ENCODE results near the gene ABCB8. TPM values are rescaled to one million over a fixed set of nuclear protein-coding genes. Genes with fewer than 3 reads are reported as not detected.

The ABCB8 gene
- total RNA-seq, 1 donor from 2014 or later: 7.9 TPM

DNA sequence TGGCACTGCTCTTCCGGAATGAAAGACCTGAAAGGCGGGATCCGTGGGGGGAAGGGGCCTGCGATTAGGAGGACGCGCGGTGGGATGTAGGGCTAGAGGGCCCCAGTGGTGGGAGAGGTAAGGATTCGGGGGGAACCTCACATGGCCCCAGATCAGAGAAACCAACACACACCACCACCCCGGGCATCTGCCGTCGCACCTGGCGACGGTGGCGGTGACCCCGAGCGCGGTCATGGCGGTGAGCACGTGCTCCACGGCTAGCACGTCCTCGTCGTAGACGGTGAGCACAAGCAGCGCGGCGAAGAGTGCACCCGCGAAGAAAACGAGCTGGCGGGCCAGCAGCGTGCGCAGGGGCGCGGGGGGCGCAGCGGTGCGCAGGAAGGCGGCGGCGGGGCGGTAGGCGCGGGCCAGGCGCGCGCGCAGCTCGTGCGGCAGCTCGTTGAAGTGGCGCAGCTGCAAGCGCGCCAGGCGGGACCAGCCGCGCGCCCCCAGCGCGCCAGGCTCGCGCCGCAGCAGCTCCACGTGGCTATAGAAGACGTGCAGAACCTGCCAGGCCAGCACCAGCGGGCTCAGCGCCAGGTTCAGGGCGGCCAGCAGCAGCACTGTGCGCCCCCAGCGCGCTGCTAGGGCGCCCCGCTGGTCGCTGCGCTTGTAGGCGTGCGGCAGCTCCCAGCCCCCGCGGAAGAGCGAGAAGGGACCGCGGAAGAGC, 9.7 kb upstream of the ABCB8 start:
- Histone ChIP-seq H3K9me3 (ENCODE audit: low read depth) (no peaks in the 10 kb centered on the region), H3K4me1 (peaks cover 29% of the 10 kb centered on the region), H3K4me3 (peak overlapping the region; percentile 34), H2AFZ (replicated peaks) (peak overlapping the region; percentile 15), H3K79me2 (ENCODE audit: low read depth) (no peaks in the 10 kb centered on the region), H3K9ac (no peak overlapping the region), H4K20me1 (ENCODE audit: low read depth) (no peaks in the 10 kb centered on the region), H3K36me3 (no peaks in the 10 kb centered on the region), H3K4me2 (peak overlapping the region; percentile 74), H3F3A (ENCODE audit: low read depth) (peaks cover 31% of the 10 kb centered on the region), H3K27ac (no peak overlapping the region), H3K27me3 (peaks cover 42% of the 10 kb centered on the region)
- H3K4me3 Mint-ChIP-seq: peak overlapping the region; percentile 79
- peak; percentile 66 for DNase-seq (ENCODE audit: low spot score)
- peak overlapping the region; percentile 91 for H3K27ac Mint-ChIP-seq
- TF ChIP-seq EZH2 (IDR thresholded peaks at IDR 0.05) (peak; percentile 58), EZH2phosphoT487 (IDR thresholded peaks at IDR 0.05) (no peak)
- H3K9me3 Mint-ChIP-seq: no peaks in the 10 kb centered on the region
- H3K36me3 Mint-ChIP-seq: peaks cover 6% of the 10 kb centered on the region
- H3K27me3 Mint-ChIP-seq (ENCODE audit: insufficient read depth, low read depth): peaks cover 16% of the 10 kb centered on the region
- H3K4me1 Mint-ChIP-seq: peaks cover 57% of the 10 kb centered on the region

DNA sequence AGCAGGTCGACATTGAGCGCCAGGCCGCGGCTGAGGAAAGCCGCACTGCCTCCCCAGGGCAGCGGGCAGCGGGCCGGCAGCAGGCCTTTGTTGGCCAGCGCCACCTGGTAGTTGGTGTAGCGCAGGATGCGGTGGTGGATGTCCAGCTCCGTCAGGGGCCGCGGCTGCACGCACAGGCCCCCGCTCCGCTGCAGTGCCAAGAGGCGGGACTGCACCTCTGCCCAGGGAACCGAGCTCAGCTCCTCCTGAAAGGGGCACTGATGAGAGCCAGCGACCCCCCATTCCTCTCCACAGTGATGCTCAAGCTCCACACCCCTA, 9.2 kb upstream of the ABCB8 start:
- Histone ChIP-seq H2AFZ (replicated peaks) (no peak overlapping the region), H3K36me3 (no peaks in the 10 kb centered on the region), H3K79me2 (ENCODE audit: low read depth) (no peaks in the 10 kb centered on the region), H3K4me1 (peaks cover 29% of the 10 kb centered on the region), H3K27ac (no peak overlapping the region), H3F3A (ENCODE audit: low read depth) (peaks cover 31% of the 10 kb centered on the region), H3K27me3 (peaks cover 41% of the 10 kb centered on the region), H3K9me3 (ENCODE audit: low read depth) (no peaks in the 10 kb centered on the region), H3K4me2 (peak overlapping the region; percentile 66), H3K9ac (no peak overlapping the region), H3K4me3 (no peak overlapping the region), H4K20me1 (ENCODE audit: low read depth) (no peaks in the 10 kb centered on the region)
- peak overlapping the region; percentile 69 for H3K27ac Mint-ChIP-seq
- peaks cover 16% of the 10 kb centered on the region for H3K27me3 Mint-ChIP-seq (ENCODE audit: insufficient read depth, low read depth)
- no peaks in the 10 kb centered on the region for H3K9me3 Mint-ChIP-seq
- H3K4me3 Mint-ChIP-seq: peak overlapping the region; percentile 65
- H3K4me1 Mint-ChIP-seq: peaks cover 56% of the 10 kb centered on the region
- peak; percentile 42 for DNase-seq (ENCODE audit: low spot score)
- H3K36me3 Mint-ChIP-seq: peaks cover 6% of the 10 kb centered on the region
- TF ChIP-seq, protein P1, sequence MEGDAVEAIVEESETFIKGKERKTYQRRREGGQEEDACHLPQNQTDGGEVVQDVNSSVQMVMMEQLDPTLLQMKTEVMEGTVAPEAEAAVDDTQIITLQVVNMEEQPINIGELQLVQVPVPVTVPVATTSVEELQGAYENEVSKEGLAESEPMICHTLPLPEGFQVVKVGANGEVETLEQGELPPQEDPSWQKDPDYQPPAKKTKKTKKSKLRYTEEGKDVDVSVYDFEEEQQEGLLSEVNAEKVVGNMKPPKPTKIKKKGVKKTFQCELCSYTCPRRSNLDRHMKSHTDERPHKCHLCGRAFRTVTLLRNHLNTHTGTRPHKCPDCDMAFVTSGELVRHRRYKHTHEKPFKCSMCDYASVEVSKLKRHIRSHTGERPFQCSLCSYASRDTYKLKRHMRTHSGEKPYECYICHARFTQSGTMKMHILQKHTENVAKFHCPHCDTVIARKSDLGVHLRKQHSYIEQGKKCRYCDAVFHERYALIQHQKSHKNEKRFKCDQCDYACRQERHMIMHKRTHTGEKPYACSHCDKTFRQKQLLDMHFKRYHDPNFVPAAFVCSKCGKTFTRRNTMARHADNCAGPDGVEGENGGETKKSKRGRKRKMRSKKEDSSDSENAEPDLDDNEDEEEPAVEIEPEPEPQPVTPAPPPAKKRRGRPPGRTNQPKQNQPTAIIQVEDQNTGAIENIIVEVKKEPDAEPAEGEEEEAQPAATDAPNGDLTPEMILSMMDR (IDR thresholded peaks at IDR 0.05): no peak
- peak; percentile 44 for TF ChIP-seq EZH2phosphoT487 (IDR thresholded peaks at IDR 0.05)

DNA sequence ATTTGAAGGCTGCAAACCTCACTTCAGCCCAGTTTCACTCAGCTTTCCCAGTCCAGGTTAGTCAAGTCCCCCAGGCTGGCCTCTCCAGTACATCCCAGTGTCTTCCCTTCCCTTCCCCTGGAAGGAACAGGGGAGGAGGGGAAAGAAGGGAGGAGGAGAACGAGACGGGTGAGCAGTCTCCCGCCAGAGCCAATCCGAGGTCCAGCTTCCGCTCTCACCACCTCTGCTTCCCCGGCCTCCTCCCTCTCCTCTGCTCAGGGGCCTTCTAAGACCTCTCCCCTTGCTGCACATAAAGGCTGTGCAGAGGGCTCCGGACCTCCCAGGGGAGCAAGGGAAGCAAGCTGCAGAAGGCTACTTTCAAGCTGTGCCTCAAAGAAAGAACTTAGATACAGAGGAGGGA, 8.0 kb upstream of the ABCB8 start:
- H3K4me2 ChIP-seq: peak overlapping the region; percentile 61
- no peaks in the 10 kb centered on the region for H3K79me2 ChIP-seq (ENCODE audit: low read depth)
- H3K4me1 ChIP-seq: peaks cover 32% of the 10 kb centered on the region
- Mint-ChIP-seq H3K27ac (peak overlapping the region; percentile 84), H3K4me3 (peak overlapping the region; percentile 60), H3K9me3 (no peaks in the 10 kb centered on the region), H3K27me3 (ENCODE audit: insufficient read depth, low read depth) (peaks cover 16% of the 10 kb centered on the region), H3K36me3 (peaks cover 4% of the 10 kb centered on the region), H3K4me1 (peaks cover 56% of the 10 kb centered on the region)
- H3F3A ChIP-seq (ENCODE audit: low read depth): peaks cover 31% of the 10 kb centered on the region
- no peaks in the 10 kb centered on the region for H3K36me3 ChIP-seq
- TF ChIP-seq EZH2 (IDR thresholded peaks at IDR 0.05): no peak
- TF ChIP-seq, protein P1 (IDR thresholded peaks at IDR 0.05): no peak
- TF ChIP-seq EZH2phosphoT487 (IDR thresholded peaks at IDR 0.05): no peak
- peaks cover 48% of the 10 kb centered on the region for H3K27me3 ChIP-seq
- H3K9me3 ChIP-seq (ENCODE audit: low read depth): no peaks in the 10 kb centered on the region
- H3K9ac ChIP-seq: no peak overlapping the region
- DNase-seq (ENCODE audit: low spot score): peak; percentile 77
- peak overlapping the region; percentile 52 for H3K27ac ChIP-seq
- H3K4me3 ChIP-seq: peak overlapping the region; percentile 18
- no peaks in the 10 kb centered on the region for H4K20me1 ChIP-seq (ENCODE audit: low read depth)
- H2AFZ ChIP-seq (replicated peaks): peak overlapping the region; percentile 84

DNA sequence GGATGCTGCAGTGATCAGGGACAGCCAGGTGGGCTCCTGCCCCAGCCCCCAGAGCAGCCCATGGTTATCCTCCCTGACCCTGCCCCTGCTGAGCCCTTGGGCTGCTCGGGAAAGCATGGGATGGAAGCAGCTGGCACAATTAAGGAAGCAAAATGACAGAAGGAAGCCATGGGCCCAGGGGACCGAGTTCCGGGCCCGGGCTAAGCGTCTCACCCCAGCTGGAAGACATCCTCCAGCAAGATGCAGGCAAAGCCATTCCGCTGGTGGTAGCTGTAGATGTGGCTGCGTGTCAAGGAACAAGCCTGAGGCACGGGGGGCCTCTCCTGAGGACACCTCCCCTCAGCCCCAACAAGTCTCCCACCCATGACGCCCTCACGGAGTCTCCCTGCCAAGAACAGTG, 5.0 kb upstream of the ABCB8 start:
- H3K27me3 Mint-ChIP-seq (ENCODE audit: insufficient read depth, low read depth): peaks cover 16% of the 10 kb centered on the region
- H3K27ac Mint-ChIP-seq: no peak overlapping the region

More for the DNA sequence above, 5.0 kb upstream of the ABCB8 start:
- no peak overlapping the region for H3K27ac ChIP-seq
- H4K20me1 ChIP-seq (ENCODE audit: low read depth): no peaks in the 10 kb centered on the region
- no peak overlapping the region for H3K4me3 Mint-ChIP-seq
- H3K27me3 ChIP-seq: peaks cover 43% of the 10 kb centered on the region
- no peaks in the 10 kb centered on the region for H3K36me3 Mint-ChIP-seq
- no peak overlapping the region for H3K4me3 ChIP-seq
- H3K9me3 ChIP-seq (ENCODE audit: low read depth): no peaks in the 10 kb centered on the region
- DNase-seq (ENCODE audit: low spot score): no peak
- H3K36me3 ChIP-seq: no peaks in the 10 kb centered on the region
- H3K4me1 Mint-ChIP-seq: peaks cover 59% of the 10 kb centered on the region
- TF ChIP-seq, protein P1 (IDR thresholded peaks at IDR 0.05): no peak
- TF ChIP-seq EZH2 (IDR thresholded peaks at IDR 0.05) (no peak), EZH2phosphoT487 (IDR thresholded peaks at IDR 0.05) (no peak)
- H3K9me3 Mint-ChIP-seq: no peaks in the 10 kb centered on the region
- H3K4me1 ChIP-seq: peaks cover 40% of the 10 kb centered on the region
- no peak overlapping the region for H3K4me2 ChIP-seq
- no peaks in the 10 kb centered on the region for H3K79me2 ChIP-seq (ENCODE audit: low read depth)
- no peak overlapping the region for H3K9ac ChIP-seq
- H2AFZ ChIP-seq (replicated peaks): no peak overlapping the region
- peaks cover 42% of the 10 kb centered on the region for H3F3A ChIP-seq (ENCODE audit: low read depth)

Data from neural progenitor cell (in vitro differentiated cells).